GM19193 (cell line): ENCODE data around the gene ASZ1.

ENCODE experiments used
- POLR2A ChIP-seq: IDR thresholded peaks from 4 replicates; pipeline ENCODE4 v1.6.1; 2011; ENCODE audit not compliant: insufficient read depth, insufficient read length; ENCODE audit errors: extremely low read depth

ASZ1 gene

GRCh38 chr7:117381362-117381761, 45.9 kb downstream of the ASZ1 start:
- no peak for TF ChIP-seq POLR2A

DNA sequence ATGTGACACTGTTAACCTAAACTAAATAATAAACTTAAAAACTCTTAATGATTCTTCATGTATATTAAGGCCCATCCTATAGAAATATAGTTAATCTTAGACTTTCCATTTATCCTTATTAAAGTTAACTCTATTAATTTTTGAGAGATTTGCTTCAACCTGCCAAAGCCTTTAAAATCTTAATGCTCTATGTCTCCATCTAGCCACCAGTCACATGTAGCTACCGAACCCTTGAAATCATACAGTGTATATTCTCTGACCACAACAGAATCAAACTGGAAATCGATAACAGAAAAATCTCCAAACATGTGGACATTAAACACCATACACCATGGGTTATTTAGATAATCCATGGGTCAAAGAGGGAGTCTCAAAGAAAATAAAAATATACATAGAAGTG, 51.9 kb downstream of the ASZ1 start:
- no peak for TF ChIP-seq POLR2A

GRCh38 chr7:117372073-117372472, 55.2 kb downstream of the ASZ1 start:
- no peak for TF ChIP-seq POLR2A

DNA sequence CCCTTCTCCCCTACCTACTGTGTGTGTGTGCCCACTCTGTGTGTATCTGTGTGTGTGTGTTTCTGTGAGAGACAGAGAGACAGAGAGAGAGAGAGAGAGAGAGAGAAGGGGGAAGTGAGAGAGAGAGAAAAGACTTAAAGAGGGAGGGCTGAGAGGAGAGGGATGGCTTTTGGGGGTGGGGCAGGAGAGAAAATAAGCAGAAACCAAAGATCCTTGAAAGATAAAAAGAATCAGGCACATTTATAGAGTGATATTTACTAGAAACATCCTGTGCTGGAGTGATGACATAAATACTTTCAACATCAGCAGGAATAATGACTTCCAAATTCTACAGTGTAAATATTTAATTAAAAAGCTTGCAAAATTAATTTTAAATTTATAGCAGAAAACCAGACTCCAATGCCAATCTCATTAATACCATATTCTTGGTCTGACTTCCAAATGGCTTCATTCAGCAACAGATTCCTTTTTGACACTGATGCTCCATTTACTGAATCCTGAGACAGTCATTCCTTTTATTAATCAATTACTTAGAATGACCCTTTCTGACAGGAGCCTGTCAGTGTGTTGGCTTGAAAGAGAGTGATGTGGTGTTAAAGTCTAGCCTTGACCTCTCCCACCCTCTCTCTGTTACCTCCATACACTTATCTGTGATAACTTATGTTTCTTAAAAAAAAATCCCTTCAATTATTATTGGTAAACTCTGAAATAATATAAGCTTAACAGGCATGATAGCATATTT, 62.8 kb downstream of the ASZ1 start:
- no peak for TF ChIP-seq POLR2A

DNA sequence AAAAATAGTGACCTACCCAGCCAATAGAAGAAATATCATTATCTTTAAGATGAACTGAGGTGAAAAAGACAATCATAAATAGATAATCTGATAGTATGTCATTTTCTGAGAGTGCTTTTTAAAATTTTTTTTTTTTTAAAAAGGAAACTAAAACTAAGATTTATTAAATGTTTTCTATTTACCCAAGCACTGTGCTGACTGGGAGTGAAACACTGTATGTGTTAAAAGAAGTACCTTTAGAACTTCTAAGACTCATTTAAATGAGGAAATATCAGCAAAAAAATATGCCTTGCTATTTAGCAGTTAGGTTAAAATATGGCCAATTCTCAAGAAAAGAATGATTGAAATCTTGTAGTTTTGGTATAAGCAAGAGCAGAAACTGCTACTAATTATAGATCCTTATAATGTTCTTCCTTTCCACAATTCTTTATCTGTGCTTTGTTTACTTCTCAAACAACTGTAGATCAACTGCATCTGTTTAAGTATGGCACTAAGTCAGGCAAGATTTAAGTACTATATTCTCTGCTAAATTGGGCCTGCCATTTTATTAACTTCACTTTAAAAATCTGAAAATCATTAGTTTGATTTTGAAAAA, 64.9 kb downstream of the ASZ1 start:
- TF ChIP-seq POLR2A, result no peak

GRCh38 chr7:117350027-117350426, 77.3 kb downstream of the ASZ1 start:
- TF ChIP-seq POLR2A, result no peak

- TF ChIP-seq POLR2A, result no peak
These were observed 77.7 kb downstream of the ASZ1 start for GRCh38 chr7:117349570-117349969.

- no peak for TF ChIP-seq POLR2A
These were observed 79.2 kb downstream of the ASZ1 start for GRCh38 chr7:117347962-117348672.

- TF ChIP-seq POLR2A, result no peak
These were observed 79.8 kb downstream of the ASZ1 start for GRCh38 chr7:117347480-117347879.

- no peak for TF ChIP-seq POLR2A
These were observed 81.1 kb downstream of the ASZ1 start for GRCh38 chr7:117346161-117346560.

- TF ChIP-seq POLR2A, result no peak
These were observed 89.3 kb downstream of the ASZ1 start for GRCh38 chr7:117338020-117338419.

DNA sequence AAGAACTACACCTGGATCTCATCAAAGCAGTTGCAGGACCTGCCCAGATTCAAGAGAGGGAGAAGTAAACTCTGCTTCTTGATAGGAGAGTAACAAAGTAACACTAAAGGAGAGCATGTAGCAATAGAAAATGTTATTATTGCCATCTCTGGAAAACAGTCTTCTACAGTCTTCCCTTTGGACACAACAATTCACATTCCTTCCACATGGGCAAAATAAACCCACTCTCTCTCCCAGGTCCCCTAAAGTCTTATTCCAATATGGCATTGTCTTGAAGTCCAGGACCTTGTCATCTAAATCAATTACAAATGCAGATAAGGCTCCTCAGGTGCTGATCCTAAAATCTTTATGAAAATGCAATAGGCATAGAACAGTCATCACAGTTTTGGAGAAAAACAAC, 94.1 kb downstream of the ASZ1 start:
- TF ChIP-seq POLR2A, result no peak

DNA sequence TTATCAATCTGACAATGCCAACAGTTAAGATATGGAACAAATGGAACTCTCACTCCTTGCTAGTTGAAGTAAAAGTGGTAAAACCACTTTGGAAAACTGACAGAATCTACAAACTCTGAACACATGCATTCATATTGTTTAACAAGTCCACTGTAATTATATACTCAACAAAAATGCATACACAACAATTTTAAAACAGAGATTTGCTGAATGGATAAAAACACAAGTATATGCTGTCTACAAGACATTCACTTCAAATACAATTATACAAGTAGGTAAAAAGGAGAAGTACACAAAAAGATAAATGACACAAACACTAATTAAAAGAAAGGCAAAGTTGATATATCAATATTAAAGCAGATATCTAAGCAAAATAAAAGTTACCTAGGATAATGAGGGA, 95.3 kb downstream of the ASZ1 start:
- no peak for TF ChIP-seq POLR2A

GRCh38 chr7:117325836-117326235, 101.5 kb downstream of the ASZ1 start:
- TF ChIP-seq POLR2A, result no peak

DNA sequence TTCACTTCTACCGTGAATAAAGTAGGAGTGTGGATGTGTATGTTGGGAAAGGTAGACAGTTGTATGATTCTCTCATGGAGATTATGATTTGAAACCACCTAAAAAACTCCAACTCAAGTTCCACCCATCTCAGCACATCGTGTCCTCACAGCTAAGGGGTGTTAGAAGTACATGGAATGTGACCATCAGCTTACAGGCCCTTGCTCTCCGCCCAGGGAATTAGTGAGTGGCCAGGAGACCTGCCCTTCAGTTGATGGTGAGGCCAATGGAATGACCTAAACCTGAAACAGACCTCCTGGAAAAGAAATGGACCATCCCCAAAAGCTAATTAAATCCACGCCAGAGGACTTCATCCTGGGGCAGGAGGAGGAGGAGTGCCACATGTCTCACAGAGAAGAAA, 102.3 kb downstream of the ASZ1 start:
- TF ChIP-seq POLR2A, result no peak
